Smooth muscle cell (in vitro differentiated cells): ENCODE data around the gene BCL2L13. TPM values are rescaled to one million over a fixed set of nuclear protein-coding genes. Genes with fewer than 3 reads are reported as not detected.
"Not testable (repeated sequence)": the region's sequence is repeated elsewhere in the genome, so short reads cannot be mapped to it uniquely, and the experiment has no call there.

ENCODE experiments used
- DNase-seq: peaks from one replicate; lab custom pipeline; 2025; ENCODE audit not compliant: unreplicated experiment; lab: John Stamatoyannopoulos, UW
- H2AFZ ChIP-seq: fragments of 200-600 bp; sonication (generic); 2 replicates; pipeline ENCODE4 v1.6.0; 2016; ENCODE audit warnings: antibody characterized with exemption, low read depth, mild to moderate bottlenecking
- H3F3A ChIP-seq: fragments of 200-600 bp; sonication (generic); 2 replicates; pipeline ENCODE4 v1.6.0; 2017; ENCODE audit warnings: antibody characterized with exemption, low read depth
- H3K27ac ChIP-seq: fragments of 200-600 bp; sonication (generic); 2 replicates; pipeline ENCODE4 v1.5.1; 2016; ENCODE audit warnings: low read depth, mild to moderate bottlenecking
- H3K27me3 ChIP-seq: fragments of 200-600 bp; sonication (generic); 2 replicates; pipeline ENCODE4 v1.6.1; 2016; ENCODE audit warnings: low read depth, mild to moderate bottlenecking
- H3K36me3 ChIP-seq: fragments of 200-600 bp; sonication (generic); 2 replicates; pipeline ENCODE4 v1.5.1; 2016; ENCODE audit warnings: low read depth
- H3K4me1 ChIP-seq: fragments of 200-600 bp; sonication (generic); 2 replicates; pipeline ENCODE4 v1.5.1; 2016; ENCODE audit warnings: low read depth
- H3K4me2 ChIP-seq: fragments of 200-600 bp; sonication (generic); 2 replicates; pipeline ENCODE4 v1.6.0; 2016; ENCODE audit warnings: mild to moderate bottlenecking
- H3K4me3 ChIP-seq: fragments of 200-600 bp; sonication (generic); 2 replicates; pipeline ENCODE4 v1.5.1; 2016; ENCODE audit warnings: mild to moderate bottlenecking
- H3K79me2 ChIP-seq: fragments of 200-600 bp; sonication (generic); 2 replicates; pipeline ENCODE4 v1.6.0; 2016; ENCODE audit warnings: low read depth, mild to moderate bottlenecking
- H3K9ac ChIP-seq: fragments of 200-600 bp; sonication (generic); 2 replicates; pipeline ENCODE4 v1.6.0; 2016; ENCODE audit warnings: low read depth
- H3K9me3 ChIP-seq: fragments of 200-600 bp; sonication (generic); replicated peaks from 2 replicates; pipeline ENCODE4 v1.5.1; 2016; ENCODE audit warnings: low read depth
- H4K20me1 ChIP-seq: fragments of 200-600 bp; sonication (generic); 2 replicates; pipeline ENCODE4 v1.6.0; 2016; ENCODE audit warnings: low read depth
- WGBS: methylation state at CpG from one replicate; pipeline ENCODE4 v1.1.7; 2016; ENCODE audit warnings: low lambda C conversion rate; 5-methylcytosine and 5-hydroxymethylcytosine counted together
- polyA plus RNA-seq: library from polyadenylated mRNA; unstranded; fragments of >200 nt; fragmentation: Nextera tagmentation; extraction: Ambion mirVana; gene quantifications from 2 replicates; pipeline ENCODE4 v1.2.1, GENCODE V29; 2016
- total RNA-seq: library from RNA; depleted of rRNA; stranded (reverse); fragments of >200 nt; gene quantifications from 2 replicates; pipeline ENCODE4 v1.2.3, GENCODE V29; 2014
- TF ChIP-seq, protein P1 (sequence below): fragments of 200-600 bp; sonication (generic); IDR thresholded peaks from 2 replicates; pipeline ENCODE4 v1.5.1; 2017; ENCODE audit warnings: borderline replicate concordance, mild to moderate bottlenecking, antibody characterized with exemption; ENCODE audit not compliant: insufficient read depth, poor library complexity, severe bottlenecking

BCL2L13 gene
- total and polyA plus RNA-seq, 2 experiments from 2014 or later = 16.7 to 27.0 TPM

- DNase-seq = no peak
These were observed 921 bp upstream of the BCL2L13 start for GRCh38 chr22:17637490-17638181.

DNA sequence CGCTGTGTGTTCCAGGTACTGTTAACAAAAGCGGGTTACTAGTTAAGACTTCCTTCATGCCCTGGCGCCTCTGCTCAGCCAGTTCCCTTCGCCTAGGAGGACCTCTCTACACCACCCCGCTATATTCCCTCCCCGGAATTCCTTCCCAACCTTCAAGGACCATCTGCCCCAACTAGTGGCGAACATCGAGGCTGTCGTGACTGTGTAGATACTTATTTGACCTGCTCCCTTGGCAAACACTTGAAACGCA is 450 bp upstream of the BCL2L13 start:
- H3K9ac ChIP-seq = peak overlapping the region; percentile 100
- peak overlapping the region; percentile 29 for H2AFZ ChIP-seq
- H3F3A ChIP-seq = no peaks in the 10 kb centered on the region
- peaks cover 12% of the 10 kb centered on the region for H3K4me1 ChIP-seq
- TF ChIP-seq, protein P1, sequence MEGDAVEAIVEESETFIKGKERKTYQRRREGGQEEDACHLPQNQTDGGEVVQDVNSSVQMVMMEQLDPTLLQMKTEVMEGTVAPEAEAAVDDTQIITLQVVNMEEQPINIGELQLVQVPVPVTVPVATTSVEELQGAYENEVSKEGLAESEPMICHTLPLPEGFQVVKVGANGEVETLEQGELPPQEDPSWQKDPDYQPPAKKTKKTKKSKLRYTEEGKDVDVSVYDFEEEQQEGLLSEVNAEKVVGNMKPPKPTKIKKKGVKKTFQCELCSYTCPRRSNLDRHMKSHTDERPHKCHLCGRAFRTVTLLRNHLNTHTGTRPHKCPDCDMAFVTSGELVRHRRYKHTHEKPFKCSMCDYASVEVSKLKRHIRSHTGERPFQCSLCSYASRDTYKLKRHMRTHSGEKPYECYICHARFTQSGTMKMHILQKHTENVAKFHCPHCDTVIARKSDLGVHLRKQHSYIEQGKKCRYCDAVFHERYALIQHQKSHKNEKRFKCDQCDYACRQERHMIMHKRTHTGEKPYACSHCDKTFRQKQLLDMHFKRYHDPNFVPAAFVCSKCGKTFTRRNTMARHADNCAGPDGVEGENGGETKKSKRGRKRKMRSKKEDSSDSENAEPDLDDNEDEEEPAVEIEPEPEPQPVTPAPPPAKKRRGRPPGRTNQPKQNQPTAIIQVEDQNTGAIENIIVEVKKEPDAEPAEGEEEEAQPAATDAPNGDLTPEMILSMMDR = no peak
- peak overlapping the region; percentile 91 for H3K4me2 ChIP-seq
- H3K27ac ChIP-seq = peak overlapping the region; percentile 100
- H4K20me1 ChIP-seq = no peaks in the 10 kb centered on the region
- H3K79me2 ChIP-seq = peaks cover 36% of the 10 kb centered on the region
- no peak for DNase-seq
- peak overlapping the region; percentile 72 for H3K4me3 ChIP-seq
- no peaks in the 10 kb centered on the region for H3K36me3 ChIP-seq
- WGBS = under 1% methylated on average over 10 of the region's 10 CpGs
- H3K27me3 ChIP-seq = no peaks in the 10 kb centered on the region
- no peaks in the 10 kb centered on the region for H3K9me3 ChIP-seq

More at GRCh38 chr22:17637490-17638181, 921 bp upstream of the BCL2L13 start:
- Histone ChIP-seq H3F3A (no peaks in the 10 kb centered on the region), H4K20me1 (no peaks in the 10 kb centered on the region), H3K36me3 (no peaks in the 10 kb centered on the region), H3K4me1 (peaks cover 12% of the 10 kb centered on the region), H3K27me3 (no peaks in the 10 kb centered on the region), H3K4me2 (peak overlapping the region; percentile 91), H3K79me2 (peaks cover 31% of the 10 kb centered on the region), H3K27ac (peak overlapping the region; percentile 100), H3K4me3 (peak overlapping the region; percentile 72), H2AFZ (peak overlapping the region; percentile 29), H3K9me3 (no peaks in the 10 kb centered on the region), H3K9ac (peak overlapping the region; percentile 100)
- TF ChIP-seq, protein P1 = no peak
- WGBS = 65% methylated on average over 10 of the region's 10 CpGs

DNA sequence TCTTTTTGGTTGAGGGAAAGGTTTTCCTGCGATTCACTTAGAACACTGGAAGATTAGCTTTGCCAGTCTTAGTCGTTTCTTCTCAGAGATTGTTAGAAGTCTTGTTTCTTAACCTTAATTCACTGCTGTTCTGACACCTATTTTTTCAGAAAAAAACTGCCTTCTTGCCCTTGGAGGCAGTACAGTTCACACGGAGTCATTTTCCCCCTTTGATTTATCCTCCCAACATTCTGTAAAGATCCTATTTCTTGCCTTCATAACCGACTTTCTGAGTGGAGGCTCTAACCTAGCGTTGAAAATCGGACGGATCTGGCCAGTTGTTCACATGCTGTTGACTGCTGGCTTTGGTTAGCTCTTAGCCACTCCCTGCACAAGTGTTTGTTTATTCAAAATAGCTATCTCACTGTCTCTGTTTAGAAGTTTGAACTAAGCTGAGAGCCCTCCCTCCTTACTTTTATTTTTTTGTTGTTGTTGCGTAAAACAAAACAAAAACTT is 737 bp downstream of the BCL2L13 start:
- H2AFZ ChIP-seq = peak overlapping the region; percentile 29
- H3K9ac ChIP-seq = peak overlapping the region; percentile 100
- H3K4me2 ChIP-seq = peak overlapping the region; percentile 91
- H3K36me3 ChIP-seq = no peaks in the 10 kb centered on the region
- H3K27ac ChIP-seq = peak overlapping the region; percentile 100
- peak overlapping the region; percentile 72 for H3K4me3 ChIP-seq
- H3K4me1 ChIP-seq = peaks cover 12% of the 10 kb centered on the region
- no peaks in the 10 kb centered on the region for H4K20me1 ChIP-seq
- TF ChIP-seq, protein P1 = no peak
- peaks cover 42% of the 10 kb centered on the region for H3K79me2 ChIP-seq
- no peaks in the 10 kb centered on the region for H3F3A ChIP-seq
- H3K9me3 ChIP-seq = no peaks in the 10 kb centered on the region
- H3K27me3 ChIP-seq = no peaks in the 10 kb centered on the region
- WGBS = 9% methylated on average over 8 of the region's 8 CpGs
- DNase-seq = no peak

DNA sequence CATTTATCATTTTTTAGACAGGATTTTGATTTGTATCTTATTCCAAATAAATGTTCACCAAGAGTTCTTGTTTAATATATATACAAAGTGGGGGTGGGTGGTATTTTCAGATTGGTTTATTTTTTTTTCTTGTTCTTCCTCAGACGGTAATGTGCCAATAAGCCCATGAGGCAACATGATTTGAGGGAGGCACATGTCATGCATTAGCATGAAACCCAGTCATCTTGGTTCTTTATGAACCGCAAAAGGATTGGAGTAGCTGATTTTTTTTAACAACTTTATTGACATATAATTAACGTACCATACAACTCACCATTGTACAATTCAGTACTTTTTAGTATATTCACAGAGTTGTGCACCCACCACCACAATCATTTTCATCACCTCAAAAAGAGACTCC is 2.7 kb downstream of the BCL2L13 start:
- TF ChIP-seq, protein P1 = no peak
- DNase-seq = no peak
- Histone ChIP-seq H3F3A (no peaks in the 10 kb centered on the region), H2AFZ (no peak overlapping the region), H3K4me2 (no peak overlapping the region), H4K20me1 (peaks cover 11% of the 10 kb centered on the region), H3K4me1 (peaks cover 12% of the 10 kb centered on the region), H3K9me3 (no peaks in the 10 kb centered on the region), H3K27me3 (no peaks in the 10 kb centered on the region), H3K79me2 (peaks cover 51% of the 10 kb centered on the region), H3K4me3 (no peak overlapping the region), H3K27ac (no peak overlapping the region), H3K9ac (no peak overlapping the region), H3K36me3 (no peaks in the 10 kb centered on the region)
- 96% methylated on average over 3 of the region's 3 CpGs for WGBS

DNA sequence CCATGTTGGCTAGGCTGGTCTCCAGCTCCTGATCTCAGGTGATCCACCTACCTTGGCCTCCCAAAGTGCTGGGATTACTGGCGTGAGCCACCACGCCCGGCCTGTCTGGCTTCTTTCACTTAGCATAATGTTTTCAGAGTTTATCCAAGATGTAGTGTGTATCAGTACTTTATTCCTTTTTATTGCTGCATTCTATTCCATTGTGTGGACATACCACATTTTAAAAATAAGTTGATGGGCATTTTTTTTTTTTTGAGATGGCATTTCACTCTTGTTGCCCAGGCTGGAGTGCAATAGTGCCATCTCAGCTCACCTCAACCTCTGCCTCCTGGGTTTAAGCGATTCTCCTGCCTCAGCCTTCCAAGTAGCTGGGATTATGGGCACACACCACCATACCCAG is 3.8 kb downstream of the BCL2L13 start:
- not testable (repeated sequence) for H3K27ac ChIP-seq, H3K27me3 ChIP-seq, DNase-seq, H3K9me3 ChIP-seq, H3K4me2 ChIP-seq, H2AFZ ChIP-seq, H3F3A ChIP-seq, H3K4me3 ChIP-seq, H3K9ac ChIP-seq, H3K36me3 ChIP-seq
- 97% methylated on average over 4 of the region's 4 CpGs for WGBS
- H3K4me1 ChIP-seq = peaks cover 12% of the 10 kb centered on the region
- H3K79me2 ChIP-seq = peaks cover 55% of the 10 kb centered on the region
- H4K20me1 ChIP-seq = peaks cover 18% of the 10 kb centered on the region
